ENCODE data around the gene HS3ST3A1. TPM values are rescaled to one million over a fixed set of nuclear protein-coding genes. Genes with fewer than 3 reads are reported as not detected.

Gene HS3ST3A1
- total and polyA plus RNA-seq, 4 donors: 0.40 to 6.5 (median 2.5) TPM

- Histone ChIP-seq H3K36me3 (ENCODE audit: control insufficient read depth in 4 of 4, insufficient read depth in 3 of 4, low read depth in 1 of 4, low read length in 3 of 4) (no peaks in the 10 kb centered on the region), H3K9me3 (ENCODE audit: control insufficient read depth in 4 of 4, low read length in 3 of 4) (peaks cover 0 to 20% (median 7%) of the 10 kb centered on the region in 4 donors), H3K4me3 (ENCODE audit: low read depth in 1 of 3, low read length in 3 of 3) (no peak overlapping the region), H3K27ac (ENCODE audit: low read depth in 1 of 2, low read length in 2 of 2) (no peak overlapping the region), H3K4me1 (ENCODE audit: control insufficient read depth in 4 of 4, insufficient read depth in 4 of 4, low read length in 3 of 4) (no peaks in the 10 kb centered on the region), H3K27me3 (ENCODE audit: control insufficient read depth in 4 of 4, insufficient read depth in 4 of 4, low read length in 3 of 4) (no peaks in the 10 kb centered on the region), H3K9ac (ENCODE audit: low read depth in 1 of 2, low read length in 2 of 2) (no peak overlapping the region)
- no peak for TF ChIP-seq MAX (IDR thresholded peaks at IDR 0.05)
- no peak for TF ChIP-seq HNF4A (conservative IDR thresholded peaks at IDR 0.05)
- TF ChIP-seq ZBTB33 (IDR thresholded peaks at IDR 0.05): no peak
- TF ChIP-seq HNF4G (IDR thresholded peaks at IDR 0.05): no peak
- TF ChIP-seq REST (IDR thresholded peaks at IDR 0.05): no peak
- no peak for TF ChIP-seq GABPA (IDR thresholded peaks at IDR 0.05 in 1 of 2, conservative IDR thresholded peaks at IDR 0.05 in 1 of 2)
- no peak for TF ChIP-seq SP1 (IDR thresholded peaks at IDR 0.05)
- no peak for TF ChIP-seq FOXA1 (IDR thresholded peaks at IDR 0.05)
- TF ChIP-seq RAD21 (IDR thresholded peaks at IDR 0.05): no peak
- TF ChIP-seq EGR1 (IDR thresholded peaks at IDR 0.05; ENCODE audit: low read depth in 2 of 2): no peak
- TF ChIP-seq YY1 (IDR thresholded peaks at IDR 0.05): no peak
- TF ChIP-seq ATF3 (IDR thresholded peaks at IDR 0.05): no peak
- TF ChIP-seq RXRA (IDR thresholded peaks at IDR 0.05): no peak
- DNase-seq (ENCODE audit: low spot score): no peak
- 93% methylated on average over 4 of the region's 4 CpGs for WGBS
These were observed 117.7 kb downstream of the HS3ST3A1 start for GRCh38 chr17:13484020-13484419.

- Histone ChIP-seq H3K36me3 (ENCODE audit: control insufficient read depth in 4 of 4, insufficient read depth in 3 of 4, low read depth in 1 of 4, low read length in 3 of 4) (no peaks in the 10 kb centered on the region), H3K9ac (ENCODE audit: low read depth in 1 of 2, low read length in 2 of 2) (no peak overlapping the region), H3K4me3 (ENCODE audit: low read depth in 1 of 3, low read length in 3 of 3) (peak overlapping the region in 1 of 3 donors; percentile 5), H3K27ac (ENCODE audit: low read depth in 1 of 2, low read length in 2 of 2) (no peak overlapping the region), H3K9me3 (ENCODE audit: control insufficient read depth in 4 of 4, low read length in 3 of 4) (peaks cover 0 to 20% (median 7%) of the 10 kb centered on the region in 4 donors), H3K4me1 (ENCODE audit: control insufficient read depth in 4 of 4, insufficient read depth in 4 of 4, low read length in 3 of 4) (no peaks in the 10 kb centered on the region), H3K27me3 (ENCODE audit: control insufficient read depth in 4 of 4, insufficient read depth in 4 of 4, low read length in 3 of 4) (no peaks in the 10 kb centered on the region)
- TF ChIP-seq ZBTB33 (IDR thresholded peaks at IDR 0.05): no peak
- DNase-seq (ENCODE audit: low spot score): no peak
These were observed 120.9 kb downstream of the HS3ST3A1 start for GRCh38 chr17:13480877-13481276.
